HepG2 (cell line): ENCODE data around the gene SPCS1. TPM values are rescaled to one million over a fixed set of nuclear protein-coding genes. Genes with fewer than 3 reads are reported as not detected.

ENCODE experiments used
- ARNT2 ChIP-seq: sonication (generic); formaldehyde crosslinking; IDR thresholded peaks from 2 replicates; pipeline ENCODE4 v1.8.0; 2022; ENCODE audit warnings: mild to moderate bottlenecking, low read depth, missing genetic modification reagents, moderate library complexity
- CCAR2 ChIP-seq: fragments of 200-400 bp; formaldehyde crosslinking; optimal IDR thresholded peaks from 2 replicates; pipeline ENCODE3; 2018; ENCODE audit warnings: low read depth, mild to moderate bottlenecking, low read length, moderate library complexity
- CSRNP1 ChIP-seq: sonication (generic); formaldehyde crosslinking; IDR thresholded peaks from 2 replicates; pipeline ENCODE4 v1.8.1; 2023; ENCODE audit warnings: mild to moderate bottlenecking, missing genetic modification reagents
- ELF4 ChIP-seq: sonication (generic); formaldehyde crosslinking; IDR thresholded peaks from 2 replicates; pipeline ENCODE4 v1.5.0; 2020; ENCODE audit warnings: missing genetic modification reagents, mild to moderate bottlenecking, moderate library complexity, borderline replicate concordance
- HIC2 ChIP-seq: sonication (generic); formaldehyde crosslinking; IDR thresholded peaks from 2 replicates; pipeline ENCODE4 v1.9.0; 2022; ENCODE audit warnings: low read depth, missing genetic modification reagents
- HMGXB3 ChIP-seq: sonication (generic); formaldehyde crosslinking; IDR thresholded peaks from 2 replicates; pipeline ENCODE4 v1.4.0; 2020; ENCODE audit warnings: missing genetic modification reagents, borderline replicate concordance
- MYC ChIP-seq: sonication (generic); formaldehyde crosslinking; IDR thresholded peaks from 2 replicates; pipeline ENCODE4 v1.9.0; 2021; ENCODE audit warnings: missing genetic modification reagents, borderline replicate concordance
- RBM22 ChIP-seq: fragments of 200-400 bp; formaldehyde crosslinking; optimal IDR thresholded peaks from 2 replicates; pipeline ENCODE3; 2017; ENCODE audit warnings: mild to moderate bottlenecking, low read length, moderate library complexity
- RELA ChIP-seq: sonication (generic); formaldehyde crosslinking; IDR thresholded peaks from 2 replicates; pipeline ENCODE4 v1.4.0; 2020; ENCODE audit warnings: missing genetic modification reagents
- REPIN1 ChIP-seq: sonication (generic); formaldehyde crosslinking; IDR thresholded peaks from 2 replicates; pipeline ENCODE4 v1.8.0; 2022; ENCODE audit warnings: missing genetic modification reagents, low read depth, mild to moderate bottlenecking, borderline replicate concordance
- SMARCE1 ChIP-seq: fragments of 450-650 bp; IDR thresholded peaks from 2 replicates; pipeline ENCODE4 v1.6.1; 2017; ENCODE audit warnings: borderline replicate concordance
- SMC3 ChIP-seq: IDR thresholded peaks from 2 replicates; pipeline ENCODE4 v1.6.1; 2011; ENCODE audit warnings: low read length, improper control_type of control experiment
- U2AF2 ChIP-seq: fragments of 200-400 bp; formaldehyde crosslinking; IDR thresholded peaks from 2 replicates; pipeline ENCODE4 v1.6.1; 2017; ENCODE audit warnings: low read depth, mild to moderate bottlenecking, low read length
- ZBTB4 ChIP-seq: sonication (generic); formaldehyde crosslinking; IDR thresholded peaks from 2 replicates; pipeline ENCODE4 v1.4.0; 2020; ENCODE audit warnings: missing genetic modification reagents, mild to moderate bottlenecking, borderline replicate concordance
- ZNF337 ChIP-seq: sonication (generic); formaldehyde crosslinking; IDR thresholded peaks from 2 replicates; pipeline ENCODE4 v1.5.1; 2020; ENCODE audit warnings: missing genetic modification reagents, low read depth, mild to moderate bottlenecking, borderline replicate concordance
- ZSCAN31 ChIP-seq: sonication (generic); formaldehyde crosslinking; IDR thresholded peaks from 2 replicates; pipeline ENCODE4 v1.5.0; 2020; ENCODE audit warnings: low read depth, mild to moderate bottlenecking, missing genetic modification reagents
- polyA plus RNA-seq, 8 experiments: library from polyadenylated mRNA; depleted of rRNA in 3 of 8; stranded (reverse) in 7 of 8; unstranded in 1 of 8; fragments of >200 nt; fragmentation: Illumina TruSeq in 4 of 8; extraction: Trizol in 4 of 8; gene quantifications; 2 replicates each; pipeline versions ENCODE4 v1.2.1 to v1.2.3, GENCODE V29; 2011 to 2016; ENCODE audit warnings: low read depth in 4 of 8, missing spikeins in 1 of 8, mixed read lengths in 1 of 8; ENCODE audit not compliant: insufficient read depth in 1 of 8
- total RNA-seq, 5 experiments: library from RNA; depleted of rRNA; stranded (reverse); fragments of >200 nt; fragmentation: Illumina TruSeq; extraction: Trizol; gene quantifications; 2 replicates each; pipeline ENCODE4 v1.2.3, GENCODE V29; 2016; ENCODE audit warnings: low read depth in 1 of 5

SPCS1 gene
- total and polyA plus RNA-seq, 2 of the 13 experiments (the other 11 are each of a cell fraction or from before 2014, with no cell fraction given), result 84.6 to 120 TPM

GRCh38 chr3:52705688-52706686, at the start of gene SPCS1, which contains the start of gene GLT8D1 (continued):
- TF ChIP-seq CSRNP1 (CRISPR knock-in tag) (peak; percentile 91), HIC2 (CRISPR knock-in tag) (no peak; the same call in 1 of the 2 replicates), REPIN1 (no peak), ARNT2 (CRISPR knock-in tag) (peak; percentile 87), RELA (CRISPR knock-in tag) (no peak), SMC3 (no peak), SMARCE1 (no peak), ZSCAN31 (peak; percentile 89), U2AF2 (no peak), MYC (CRISPR knock-in tag) (peak; percentile 83), HMGXB3 (no peak), ELF4 (peak; percentile 62; the same call in 1 of the 2 replicates), ZNF337 (CRISPR knock-in tag) (no peak), CCAR2 (no peak), ZBTB4 (CRISPR knock-in tag) (no peak), RBM22 (no peak)
